ENCODE measurements around the gene CBFA2T3.
"Not testable (repeated sequence)": the region's sequence is repeated elsewhere in the genome, so short reads cannot be mapped to it uniquely, and the experiment has no call there.

CBFA2T3 gene

GRCh38 chr16:88923450-88923849 lies 53.6 kb downstream of the CBFA2T3 start:
- DNase-seq (ENCODE audit: low read depth in 3 of 3): no peak

- no peak for DNase-seq (ENCODE audit: low read depth in 3 of 3)
Observed at GRCh38 chr16:88922826-88923410, 54.1 kb downstream of the CBFA2T3 start.

- no peak for DNase-seq (ENCODE audit: low read depth in 3 of 3)
Observed at GRCh38 chr16:88922114-88922825, 54.7 kb downstream of the CBFA2T3 start.

GRCh38 chr16:88921591-88921990 lies 55.4 kb downstream of the CBFA2T3 start:
- no peak for DNase-seq (ENCODE audit: low read depth in 3 of 3)

GRCh38 chr16:88920618-88921590 lies 56.1 kb downstream of the CBFA2T3 start:
- peak in 1 of 3 experiments; percentile 6 for DNase-seq (ENCODE audit: low read depth in 3 of 3)

- DNase-seq (ENCODE audit: low read depth in 3 of 3): no peak
Observed at GRCh38 chr16:88919936-88920335, 57.1 kb downstream of the CBFA2T3 start.

GRCh38 chr16:88918896-88919295 lies 58.1 kb downstream of the CBFA2T3 start:
- DNase-seq (ENCODE audit: low read depth in 3 of 3): not testable (repeated sequence)

GRCh38 chr16:88917915-88918627 lies 58.9 kb downstream of the CBFA2T3 start:
- DNase-seq (ENCODE audit: low read depth in 3 of 3): no peak

- DNase-seq (ENCODE audit: low read depth in 3 of 3): no peak
Observed at GRCh38 chr16:88917146-88917914, 59.7 kb downstream of the CBFA2T3 start.

GRCh38 chr16:88915639-88916327 lies 61.2 kb downstream of the CBFA2T3 start:
- no peak for DNase-seq (ENCODE audit: low read depth in 3 of 3)

- no peak for DNase-seq (ENCODE audit: low read depth in 3 of 3)
Observed at GRCh38 chr16:88914750-88915368, 62.1 kb downstream of the CBFA2T3 start.

GRCh38 chr16:88913870-88914269 lies 63.1 kb downstream of the CBFA2T3 start:
- no peak for DNase-seq (ENCODE audit: low read depth in 3 of 3)

- no peak for DNase-seq (ENCODE audit: low read depth in 3 of 3)
Observed at GRCh38 chr16:88913001-88913612, 63.9 kb downstream of the CBFA2T3 start.

GRCh38 chr16:88912556-88912955 lies 64.5 kb downstream of the CBFA2T3 start:
- no peak for DNase-seq (ENCODE audit: low read depth in 3 of 3)

GRCh38 chr16:88911946-88912310 lies 65.1 kb downstream of the CBFA2T3 start:
- no peak for DNase-seq (ENCODE audit: low read depth in 3 of 3)

- DNase-seq (ENCODE audit: low read depth in 3 of 3): no peak
Observed at GRCh38 chr16:88911136-88911945, 65.7 kb downstream of the CBFA2T3 start.

- DNase-seq (ENCODE audit: low read depth in 3 of 3): no peak
Observed at GRCh38 chr16:88910284-88911135, 66.5 kb downstream of the CBFA2T3 start.
